ENCODE results near the gene ABI3BP.

DNA sequence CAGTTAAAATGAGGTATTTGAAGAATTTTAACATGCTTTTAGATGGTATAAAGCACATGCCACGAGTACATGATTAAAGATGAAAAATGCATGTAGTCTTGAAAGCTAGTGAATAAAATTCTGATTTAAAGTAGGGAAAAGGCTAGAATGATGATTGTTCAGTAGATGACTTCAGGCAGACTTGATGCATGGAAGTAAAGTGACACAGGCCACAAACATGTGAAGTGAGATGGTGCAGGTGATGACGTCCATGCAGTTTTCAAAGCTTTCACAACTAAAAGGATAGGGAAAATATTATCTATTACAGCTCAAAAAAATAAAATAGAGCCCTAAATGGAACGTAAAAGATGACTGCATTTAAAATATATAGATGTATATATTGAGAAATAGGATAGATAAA is 143.1 kb downstream of the ABI3BP start:
- TF ChIP-seq GATA2 (IDR thresholded peaks at IDR 0.05; ENCODE audit: low read depth, low read length) (no peak), GATA3 (IDR thresholded peaks at IDR 0.05; ENCODE audit: low read depth, low read length) (no peak)

All from SH-SY5Y (cell line).